ENCODE measurements around the gene SLC9A3. TPM values are rescaled to one million over a fixed set of nuclear protein-coding genes. Genes with fewer than 3 reads are reported as not detected.

SLC9A3 gene
- total RNA-seq, 4 donors from 2014 or later, result 2.4 to 3.8 (median 3.5) TPM

GRCh38 chr5:492314-492893 lies 31.8 kb downstream of the SLC9A3 start:
- Histone ChIP-seq H3K36me3 (no peaks in the 10 kb centered on the region), H3K4me1 (no peaks in the 10 kb centered on the region), H3K27me3 (peaks cover 0 to 66% (median 0%) of the 10 kb centered on the region in 4 donors), H3K27ac (no peak overlapping the region), H3K4me3 (no peak overlapping the region), H3K9me3 (no peaks in the 10 kb centered on the region)
- no peak for TF ChIP-seq POLR2A (IDR thresholded peaks at IDR 0.05)
- TF ChIP-seq CTCF (IDR thresholded peaks at IDR 0.05), result no peak
- WGBS, 2 donors, result 46 to 51% methylated on average over 5 to 7 of the region's 18 CpGs
- no peak for DNase-seq
- intact Hi-C loops (cut with DNase I), result no loop called here

DNA sequence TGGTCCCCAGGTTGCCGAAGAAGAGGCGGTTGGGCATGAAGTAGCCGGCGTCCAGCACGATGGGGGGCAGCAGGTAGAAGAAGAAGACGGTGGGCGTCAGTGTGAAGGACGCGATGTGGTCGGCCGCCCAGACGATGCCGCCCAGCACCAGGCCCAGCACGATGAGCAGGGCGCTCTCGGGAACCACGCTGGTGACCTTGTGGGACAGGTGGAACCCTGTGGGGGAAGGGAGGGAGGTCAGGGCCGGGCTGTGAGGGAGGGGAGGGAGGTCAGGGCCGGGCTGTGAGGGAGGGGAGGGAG lies 32.4 kb downstream of the SLC9A3 start:
- no peaks in the 10 kb centered on the region for H3K4me1 ChIP-seq
- H3K4me3 ChIP-seq, result no peak overlapping the region
- H3K36me3 ChIP-seq, result no peaks in the 10 kb centered on the region
- peaks cover 0 to 60% (median 0%) of the 10 kb centered on the region in 4 donors for H3K27me3 ChIP-seq
- intact Hi-C loops (cut with DNase I), result no loop called here
- TF ChIP-seq POLR2A (IDR thresholded peaks at IDR 0.05) (no peak), CTCF (IDR thresholded peaks at IDR 0.05) (no peak)
- DNase-seq, result no peak
- no peak overlapping the region for H3K27ac ChIP-seq
- no peaks in the 10 kb centered on the region for H3K9me3 ChIP-seq
- 89 to 93% methylated on average over 17 of the region's 19 CpGs for WGBS, 2 donors

DNA sequence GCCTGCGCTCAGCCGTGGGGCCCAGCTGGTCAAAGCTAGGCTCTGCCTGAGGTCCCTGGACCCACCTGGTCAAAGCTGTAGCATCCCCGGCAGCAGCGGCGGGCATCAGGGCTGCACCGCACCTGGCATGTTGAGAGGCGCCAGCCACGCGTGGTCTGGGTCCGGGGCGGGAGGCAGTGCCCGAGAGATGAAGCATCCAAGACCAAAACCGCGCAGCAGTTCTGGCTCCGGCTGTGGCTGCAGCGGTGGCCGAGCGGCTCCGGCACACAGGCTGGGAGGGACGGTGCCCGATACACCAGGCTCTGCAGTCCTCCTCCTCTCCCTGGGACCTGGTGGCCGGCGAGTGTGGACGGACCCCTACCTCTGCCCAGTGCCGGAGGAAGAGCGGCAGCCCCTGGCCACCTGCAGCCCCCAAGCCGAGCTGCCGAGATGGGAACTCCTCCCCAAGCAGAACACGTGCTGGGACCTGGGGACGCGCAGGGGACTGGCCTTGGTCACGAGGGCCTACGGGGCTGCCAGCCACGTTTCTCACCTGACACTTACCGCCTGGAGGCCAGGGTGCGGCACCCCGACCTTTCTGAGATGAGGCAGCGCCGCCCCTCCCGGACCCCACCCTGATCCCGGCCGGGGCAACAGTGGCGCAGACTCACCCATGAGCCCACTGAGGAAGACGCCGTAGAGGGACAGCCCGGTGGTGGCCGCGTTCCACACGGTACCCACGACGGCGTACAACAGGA lies 33.0 kb downstream of the SLC9A3 start:
- TF ChIP-seq POLR2A (IDR thresholded peaks at IDR 0.05) (no peak), CTCF (IDR thresholded peaks at IDR 0.05) (no peak)
- WGBS, 2 donors, result 90 to 94% methylated on average over 3 to 6 of the region's 52 CpGs
- Histone ChIP-seq H3K9me3 (no peaks in the 10 kb centered on the region), H3K27ac (no peak overlapping the region), H3K4me3 (no peak overlapping the region), H3K36me3 (no peaks in the 10 kb centered on the region), H3K4me1 (no peaks in the 10 kb centered on the region), H3K27me3 (peaks cover 0 to 60% (median 0%) of the 10 kb centered on the region in 4 donors)
- no peak for DNase-seq
- intact Hi-C loops (cut with DNase I), result no loop called here

GRCh38 chr5:490116-491106 lies 33.8 kb downstream of the SLC9A3 start:
- TF ChIP-seq CTCF (IDR thresholded peaks at IDR 0.05) (no peak), POLR2A (IDR thresholded peaks at IDR 0.05) (no peak)
- H3K27ac ChIP-seq, result no peak overlapping the region
- H3K27me3 ChIP-seq, result peaks cover 0 to 64% (median 0%) of the 10 kb centered on the region in 4 donors
- 80 to 97% methylated on average over 2 to 6 of the region's 48 CpGs for WGBS, 2 donors
- no peak for DNase-seq
- H3K4me3 ChIP-seq, result no peak overlapping the region
- H3K36me3 ChIP-seq, result no peaks in the 10 kb centered on the region
- intact Hi-C loops (cut with DNase I), result no loop called here
- peaks cover 0 to 8% (median 0%) of the 10 kb centered on the region in 3 donors for H3K4me1 ChIP-seq
- H3K9me3 ChIP-seq, result no peaks in the 10 kb centered on the region

Measured in esophagus squamous epithelium (tissue), 5 donors.